Endothelial cell (in vitro differentiated cells): Measurements from ENCODE around the gene NEU4. TPM values are rescaled to one million over a fixed set of nuclear protein-coding genes. Genes with fewer than 3 reads are reported as not detected.
A peak's percentile ranks its signal among the peaks of the same experiment; 100 is the strongest.
"Not testable (repeated sequence)": the region's sequence is repeated elsewhere in the genome, so short reads cannot be mapped to it uniquely, and the experiment has no call there.

ENCODE experiments used
- DNase-seq: peaks from one replicate; pipeline ENCODE4 v3.0.0; 2021; ENCODE audit warnings: low spot score
- H3K27ac Mint-ChIP-seq: one replicate; pipeline ENCODE4 v1.8.0; 2021; ENCODE audit warnings: mixed read lengths, inconsistent platforms; ENCODE audit not compliant: unreplicated experiment
- H3K27me3 Mint-ChIP-seq: one replicate; pipeline ENCODE4 v1.8.0; 2021; ENCODE audit warnings: mild to moderate bottlenecking, moderate library complexity, mixed read lengths, inconsistent platforms; ENCODE audit not compliant: unreplicated experiment
- H3K36me3 Mint-ChIP-seq: one replicate; pipeline ENCODE4 v1.8.0; 2021; ENCODE audit warnings: mild to moderate bottlenecking, low read depth, mixed read lengths, inconsistent platforms; ENCODE audit not compliant: unreplicated experiment
- H3K4me1 Mint-ChIP-seq: one replicate; pipeline ENCODE4 v1.8.0; 2021; ENCODE audit warnings: mild to moderate bottlenecking, mixed read lengths, inconsistent platforms; ENCODE audit not compliant: unreplicated experiment
- H3K4me3 Mint-ChIP-seq: one replicate; pipeline ENCODE4 v1.8.0; 2021; ENCODE audit warnings: mild to moderate bottlenecking, mixed read lengths, inconsistent platforms; ENCODE audit not compliant: unreplicated experiment
- H3K9me3 Mint-ChIP-seq: one replicate; pipeline ENCODE4 v1.8.0; 2021; ENCODE audit warnings: mixed read lengths, inconsistent platforms; ENCODE audit not compliant: unreplicated experiment
- total RNA-seq: library from RNA; stranded (reverse); fragmentation: NEBNext Ultra II Directional; extraction: Animal tissue kit (Norgen Biotek cat#: 25700); gene quantifications from one replicate; pipeline ENCODE4 v1.2.1, GENCODE V29; 2021; ENCODE audit not compliant: unreplicated experiment
- TF ChIP-seq, protein P1 (sequence below): fragments of 200-600 bp; sonication (generic); IDR thresholded peaks from one replicate; pipeline ENCODE4 v1.5.0; 2021; ENCODE audit warnings: antibody characterized with exemption; ENCODE audit not compliant: unreplicated experiment

The NEU4 gene
- total RNA-seq, 1 donor from 2014 or later, result 0.33 TPM

DNA sequence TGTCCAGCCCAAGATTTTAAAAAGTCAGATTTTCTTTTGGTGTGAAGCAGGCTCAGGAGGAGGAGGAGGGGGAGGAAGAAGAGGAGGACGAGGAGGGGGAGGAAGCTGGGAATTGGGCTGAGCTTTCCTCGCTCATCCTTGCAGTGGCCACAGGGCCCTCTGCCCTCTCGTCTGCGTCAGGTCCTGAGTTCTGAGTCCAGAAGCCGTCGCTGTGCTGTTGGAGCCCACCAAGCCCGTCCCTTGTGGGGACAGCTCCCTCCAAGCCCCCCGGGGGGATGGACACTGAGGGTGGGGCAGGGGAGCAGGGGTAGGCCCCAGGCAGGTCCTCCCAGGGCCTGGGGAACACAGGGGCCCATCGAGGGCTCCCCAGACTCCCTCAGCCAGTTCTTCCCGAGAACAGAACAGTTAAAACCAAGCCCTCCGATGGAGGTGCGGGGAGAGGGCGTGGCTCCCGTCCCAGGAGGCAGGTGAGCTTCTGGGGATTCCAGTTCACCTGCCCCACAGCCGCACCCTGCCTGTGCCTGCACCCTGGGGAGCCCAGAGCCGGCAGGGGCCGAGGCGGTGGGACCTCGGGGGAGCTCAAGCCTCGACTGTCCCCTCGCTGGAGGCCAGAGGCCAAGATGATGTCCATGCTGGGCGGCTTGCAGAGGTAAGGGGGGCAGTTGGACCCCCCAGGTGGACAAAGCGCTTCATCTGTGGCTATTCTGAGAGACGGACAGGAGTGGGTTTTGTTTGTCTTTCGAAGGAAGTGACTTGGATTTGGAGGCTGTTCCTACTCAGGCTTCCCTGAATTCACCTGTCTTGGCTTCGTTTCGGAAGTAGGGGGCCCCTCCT lies 32.4 kb upstream of the NEU4 start, which contains the start of gene GAL3ST2:
GAL3ST2 (plus strand) TSS at position 487 of the 834 bp plus-strand sequence; CDS start at position 621, 134 bp downstream.
- peak; percentile 2 for DNase-seq
- TF ChIP-seq, protein P1, sequence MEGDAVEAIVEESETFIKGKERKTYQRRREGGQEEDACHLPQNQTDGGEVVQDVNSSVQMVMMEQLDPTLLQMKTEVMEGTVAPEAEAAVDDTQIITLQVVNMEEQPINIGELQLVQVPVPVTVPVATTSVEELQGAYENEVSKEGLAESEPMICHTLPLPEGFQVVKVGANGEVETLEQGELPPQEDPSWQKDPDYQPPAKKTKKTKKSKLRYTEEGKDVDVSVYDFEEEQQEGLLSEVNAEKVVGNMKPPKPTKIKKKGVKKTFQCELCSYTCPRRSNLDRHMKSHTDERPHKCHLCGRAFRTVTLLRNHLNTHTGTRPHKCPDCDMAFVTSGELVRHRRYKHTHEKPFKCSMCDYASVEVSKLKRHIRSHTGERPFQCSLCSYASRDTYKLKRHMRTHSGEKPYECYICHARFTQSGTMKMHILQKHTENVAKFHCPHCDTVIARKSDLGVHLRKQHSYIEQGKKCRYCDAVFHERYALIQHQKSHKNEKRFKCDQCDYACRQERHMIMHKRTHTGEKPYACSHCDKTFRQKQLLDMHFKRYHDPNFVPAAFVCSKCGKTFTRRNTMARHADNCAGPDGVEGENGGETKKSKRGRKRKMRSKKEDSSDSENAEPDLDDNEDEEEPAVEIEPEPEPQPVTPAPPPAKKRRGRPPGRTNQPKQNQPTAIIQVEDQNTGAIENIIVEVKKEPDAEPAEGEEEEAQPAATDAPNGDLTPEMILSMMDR, result no peak
- H3K9me3 Mint-ChIP-seq, result peaks cover 4% of the 10 kb centered on the region
- peaks cover 3% of the 10 kb centered on the region for H3K36me3 Mint-ChIP-seq
- H3K4me1 Mint-ChIP-seq, result peaks cover 2% of the 10 kb centered on the region
- no peak within 1 kb of the TSS for H3K27ac Mint-ChIP-seq
- H3K4me3 Mint-ChIP-seq, result no peak within 1 kb of the TSS
- peaks cover 5% of the 10 kb centered on the region for H3K27me3 Mint-ChIP-seq

DNA sequence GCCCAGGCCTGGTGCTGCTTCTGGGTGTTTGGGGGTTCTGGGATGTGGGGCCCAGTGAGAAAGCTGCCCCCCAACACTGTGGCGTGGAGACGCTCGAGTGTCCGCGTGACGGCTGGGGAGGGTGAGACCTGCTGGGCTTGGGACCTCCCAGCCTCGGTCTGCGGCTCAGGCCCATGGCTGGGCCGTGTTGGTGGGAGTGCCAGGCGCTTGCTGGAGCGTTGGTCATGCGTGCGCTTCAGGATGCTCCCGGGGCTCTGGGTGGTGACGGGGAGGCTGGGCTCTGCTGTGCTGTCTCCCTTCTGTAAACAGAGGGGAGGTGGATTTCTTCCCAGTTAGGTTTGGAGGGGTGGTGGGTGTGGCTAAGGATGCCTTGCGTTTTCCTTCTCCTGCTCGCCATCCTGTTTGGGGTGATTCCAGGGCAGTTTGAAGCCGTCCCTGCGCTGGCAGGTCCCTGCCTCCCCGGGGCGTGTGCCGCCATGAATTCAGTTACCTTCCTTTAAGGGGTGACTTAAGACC lies 31.8 kb upstream of the NEU4 start:
- H3K9me3 Mint-ChIP-seq, result peaks cover 4% of the 10 kb centered on the region
- no peak overlapping the region for H3K27ac Mint-ChIP-seq
- H3K27me3 Mint-ChIP-seq, result peaks cover 5% of the 10 kb centered on the region
- no peak overlapping the region for H3K4me3 Mint-ChIP-seq
- no peaks in the 10 kb centered on the region for H3K4me1 Mint-ChIP-seq
- TF ChIP-seq, protein P1, result no peak
- peak; percentile 2 for DNase-seq
- peaks cover 3% of the 10 kb centered on the region for H3K36me3 Mint-ChIP-seq

DNA sequence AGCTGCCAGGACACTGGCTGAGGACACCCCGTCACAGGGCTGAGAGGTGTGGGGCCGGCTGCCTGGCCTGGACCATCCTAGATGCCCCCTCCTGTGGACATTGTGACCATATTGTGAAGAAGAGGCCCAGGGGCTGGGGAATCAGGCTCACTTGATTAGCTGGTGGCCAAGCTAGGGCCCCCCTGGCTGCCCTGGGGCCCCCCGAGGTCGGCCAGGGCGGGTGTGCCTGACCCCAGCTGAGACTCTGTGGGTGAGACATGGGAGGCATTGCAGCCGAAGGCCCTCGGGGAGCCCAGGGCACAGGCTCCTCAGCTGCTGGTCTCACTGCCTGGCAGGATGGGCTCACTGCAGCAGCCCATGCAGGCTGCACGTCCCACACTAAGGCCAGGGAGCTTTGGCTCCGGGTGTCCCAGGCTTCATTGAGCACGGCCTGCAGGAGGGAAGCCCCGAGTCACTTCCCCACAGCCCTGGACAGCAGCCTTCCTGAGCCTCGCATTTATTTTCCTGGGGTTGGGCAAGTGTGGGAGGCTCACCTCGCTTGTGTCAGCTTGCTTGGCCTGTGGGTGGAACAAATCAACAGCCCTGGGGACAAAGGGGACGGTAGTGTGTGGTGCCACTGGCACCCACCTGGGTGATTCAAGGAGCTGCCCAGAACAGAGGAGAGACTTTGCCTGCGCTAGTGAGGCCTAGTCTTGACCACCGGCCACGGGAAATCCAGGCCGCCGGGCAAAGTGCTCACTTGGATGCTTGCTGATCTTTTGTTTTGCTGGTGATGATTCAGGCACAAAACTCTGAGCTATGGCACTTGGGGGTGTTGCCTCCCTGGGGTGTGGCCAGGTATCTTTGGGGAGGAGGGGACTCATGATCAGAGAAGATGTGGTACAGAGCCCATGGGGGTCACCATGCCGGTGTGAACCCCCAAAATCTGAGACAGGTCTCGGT lies 31.0 kb upstream of the NEU4 start:
- Mint-ChIP-seq H3K9me3 (peaks cover 4% of the 10 kb centered on the region), H3K27me3 (peaks cover 5% of the 10 kb centered on the region), H3K4me1 (no peaks in the 10 kb centered on the region), H3K27ac (no peak overlapping the region), H3K4me3 (no peak overlapping the region), H3K36me3 (peaks cover 3% of the 10 kb centered on the region)
- TF ChIP-seq, protein P1, result no peak
- peak; percentile 5 for DNase-seq

DNA sequence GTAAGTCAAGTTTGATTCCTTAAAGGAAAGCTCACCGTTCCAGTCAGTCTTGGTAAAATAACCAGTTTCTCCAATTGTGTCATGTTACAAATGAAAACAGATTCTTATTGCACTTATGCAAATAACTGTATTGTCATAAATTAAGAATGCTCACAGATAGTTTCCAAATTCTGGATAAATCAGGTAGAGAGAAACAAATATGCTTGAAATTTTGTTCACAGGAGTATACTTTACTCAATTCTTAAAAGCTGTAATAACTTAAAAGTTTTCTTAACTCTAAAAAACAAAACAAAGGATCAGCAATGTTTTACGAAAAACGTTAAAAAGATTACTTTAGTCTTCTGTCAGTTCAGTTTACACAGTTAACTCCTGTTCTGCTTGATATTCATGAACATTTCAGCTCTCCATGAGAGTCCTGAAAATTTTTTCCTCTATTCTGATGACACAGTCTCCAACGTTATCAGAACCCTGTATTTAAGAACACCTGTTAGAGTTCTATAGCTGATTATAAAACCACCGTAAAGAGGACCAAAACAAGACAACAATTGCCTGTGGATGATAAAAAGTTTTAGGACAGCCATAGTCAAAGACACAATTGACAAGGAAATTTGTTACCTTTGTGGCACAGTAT lies 27.9 kb upstream of the NEU4 start:
- H3K36me3 Mint-ChIP-seq, result peaks cover 5% of the 10 kb centered on the region
- peaks cover 4% of the 10 kb centered on the region for H3K9me3 Mint-ChIP-seq
- DNase-seq, result no peak
- H3K27ac Mint-ChIP-seq, result no peak overlapping the region
- H3K4me1 Mint-ChIP-seq, result no peaks in the 10 kb centered on the region
- TF ChIP-seq, protein P1, result no peak
- H3K4me3 Mint-ChIP-seq, result no peak overlapping the region
- peaks cover 5% of the 10 kb centered on the region for H3K27me3 Mint-ChIP-seq

DNA sequence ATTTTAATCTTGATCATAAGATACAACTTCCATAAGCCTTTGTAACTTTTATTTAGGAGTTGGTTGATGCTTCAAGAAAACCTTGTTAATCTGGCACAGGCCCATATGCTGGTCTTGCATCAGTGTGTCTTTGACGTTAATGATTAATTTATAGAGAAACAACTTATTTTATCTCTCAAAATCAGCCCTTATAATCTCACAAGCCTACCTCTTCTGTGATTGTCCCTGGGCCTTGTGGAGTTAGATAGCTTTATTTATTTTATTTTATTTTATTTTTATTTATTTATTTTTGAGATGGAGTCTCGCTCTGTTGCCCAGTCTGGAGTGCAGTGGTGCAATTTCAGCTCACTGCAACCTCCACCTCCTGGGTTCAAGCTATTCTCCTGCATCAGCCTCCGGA lies 26.9 kb upstream of the NEU4 start:
- DNase-seq, H3K36me3 Mint-ChIP-seq, H3K4me1 Mint-ChIP-seq, H3K9me3 Mint-ChIP-seq, H3K27ac Mint-ChIP-seq, H3K27me3 Mint-ChIP-seq, H3K4me3 Mint-ChIP-seq: not testable (repeated sequence)
